ENCODE measurements around the gene ZNF521. TPM values are rescaled to one million over a fixed set of nuclear protein-coding genes. Genes with fewer than 3 reads are reported as not detected.

ZNF521 gene
- 42.2 TPM for polyA plus RNA-seq (ENCODE audit: insufficient read length)
- long read RNA-seq, donor 1, partial matches to known transcripts = 20 of 22 reads
- long read RNA-seq, donor 1, other reads (novel, unspliced or antisense) = 0 of 22 reads
- long read RNA-seq, donor 2, full-length matches to known transcripts = 3 of 14 reads
- long read RNA-seq, donor 2, partial matches to known transcripts = 11 of 14 reads
- long read RNA-seq, donor 2, other reads (novel, unspliced or antisense) = 0 of 14 reads
- long read RNA-seq, donor 3, partial matches to known transcripts = 0 of 2 reads
- long read RNA-seq, donor 3, other reads (novel, unspliced or antisense) = 0 of 2 reads
- long read RNA-seq, donor 4 = 0 reads
- long read RNA-seq, donor 5, full-length matches to known transcripts = 1 of 7 reads
- long read RNA-seq, donor 5, partial matches to known transcripts = 6 of 7 reads
- long read RNA-seq, donor 5, other reads (novel, unspliced or antisense) = 0 of 7 reads
- long read RNA-seq, donor 6, partial matches to known transcripts = 21 of 29 reads
- long read RNA-seq, donor 6, other reads (novel, unspliced or antisense) = 6 of 29 reads
- long read RNA-seq, donor 7, full-length matches to known transcripts = 8 of 19 reads
- long read RNA-seq, donor 7, partial matches to known transcripts = 11 of 19 reads
- long read RNA-seq, donor 7, other reads (novel, unspliced or antisense) = 0 of 19 reads
- long read RNA-seq, donor 8, full-length matches to known transcripts = 3 of 8 reads
- long read RNA-seq, donor 8, partial matches to known transcripts = 5 of 8 reads
- long read RNA-seq, donor 8, other reads (novel, unspliced or antisense) = 0 of 8 reads

DNA sequence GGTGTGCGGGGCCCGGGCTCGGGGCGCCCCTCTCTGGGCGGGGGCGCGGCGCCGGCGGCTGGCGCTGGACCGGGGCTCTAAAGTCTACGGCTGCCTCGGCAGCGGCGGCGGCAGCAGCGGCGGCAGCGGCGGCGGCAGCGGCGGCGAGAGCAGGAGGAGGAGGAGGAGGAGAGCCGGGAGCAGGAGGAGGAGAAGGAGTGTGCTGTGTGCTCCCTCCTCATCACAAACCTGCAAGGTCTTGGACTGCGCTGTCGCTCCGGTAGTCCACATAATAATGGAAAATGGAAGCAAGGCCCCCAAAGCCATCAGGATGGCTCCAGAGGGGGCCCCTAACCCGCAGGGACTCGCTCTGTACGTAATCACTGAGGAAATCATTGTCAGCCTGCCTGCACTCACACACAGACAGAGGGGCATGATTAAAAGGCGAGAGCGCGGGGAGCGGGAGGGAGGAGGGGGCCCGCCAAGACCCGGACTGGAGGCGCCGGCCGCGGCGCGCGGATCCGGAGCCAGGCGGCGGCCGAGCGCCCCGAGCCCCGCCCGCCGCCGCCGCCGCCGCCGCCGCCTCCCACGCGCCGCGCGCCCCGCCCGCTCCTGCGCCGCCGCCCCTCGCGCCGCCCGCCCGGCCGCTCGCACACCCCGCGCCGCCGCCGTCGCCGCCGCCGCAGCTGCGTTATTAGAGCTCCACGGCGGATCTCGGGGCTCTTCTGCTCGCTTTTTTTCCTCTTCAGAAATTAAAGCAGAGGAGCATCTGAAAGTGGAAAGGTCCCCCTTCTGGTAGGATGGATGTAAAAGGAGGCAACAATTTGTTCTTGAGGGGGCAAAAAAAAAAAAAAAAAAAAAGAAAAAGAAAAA, at the start of gene ZNF521:
Gene ZNF521, minus strand, starts transcription at position 390 of the 852 bp plus-strand sequence. CDS start 1,220 bp downstream, outside the sequence.
- peak; percentile 92 for DNase-seq

- DNase-seq = no peak
Measured at GRCh38 chr18:25399554-25399953, 47.6 kb upstream of the ZNF521 start.

DNA sequence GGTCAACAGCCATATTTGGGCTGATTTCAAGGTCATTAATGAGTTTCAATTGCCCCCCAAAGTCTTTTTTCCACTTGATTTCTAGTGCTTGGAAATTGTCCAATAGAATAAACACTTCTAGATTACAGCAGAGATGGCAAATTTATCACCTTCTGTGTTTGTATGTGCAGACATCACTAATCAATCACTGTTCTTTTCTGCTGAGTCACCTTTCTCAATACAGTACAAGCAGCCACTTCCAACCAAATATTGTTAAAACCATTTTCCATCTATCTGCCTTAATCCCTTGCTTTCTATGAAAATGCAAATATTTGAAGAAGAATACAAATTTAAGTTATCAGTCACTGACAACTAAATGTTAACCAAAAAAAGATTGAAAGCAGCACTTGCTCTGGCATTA, 40.2 kb upstream of the ZNF521 start:
- DNase-seq = no peak

GRCh38 chr18:25373432-25374179, 21.6 kb upstream of the ZNF521 start:
- no peak for DNase-seq

DNA sequence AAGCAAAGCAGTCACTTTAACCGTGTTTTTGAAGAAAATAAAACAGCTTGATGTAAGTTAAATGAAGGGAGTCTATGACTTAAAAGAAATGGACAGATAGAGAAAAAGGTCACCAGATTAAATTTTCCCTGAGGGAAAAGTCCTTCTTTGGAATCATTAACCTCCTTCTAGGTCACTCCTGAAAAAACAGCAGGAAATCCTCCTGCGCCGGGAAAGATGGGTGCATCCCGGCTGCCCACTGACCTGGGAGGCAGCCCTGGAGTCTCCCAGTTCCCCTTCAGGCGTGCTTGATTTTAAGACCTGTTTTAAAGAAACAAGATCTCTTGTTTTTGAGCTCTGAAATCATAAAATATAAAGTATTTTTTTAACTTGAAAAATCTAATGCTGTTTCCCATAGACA, 18.4 kb upstream of the ZNF521 start:
- no peak for DNase-seq

DNA sequence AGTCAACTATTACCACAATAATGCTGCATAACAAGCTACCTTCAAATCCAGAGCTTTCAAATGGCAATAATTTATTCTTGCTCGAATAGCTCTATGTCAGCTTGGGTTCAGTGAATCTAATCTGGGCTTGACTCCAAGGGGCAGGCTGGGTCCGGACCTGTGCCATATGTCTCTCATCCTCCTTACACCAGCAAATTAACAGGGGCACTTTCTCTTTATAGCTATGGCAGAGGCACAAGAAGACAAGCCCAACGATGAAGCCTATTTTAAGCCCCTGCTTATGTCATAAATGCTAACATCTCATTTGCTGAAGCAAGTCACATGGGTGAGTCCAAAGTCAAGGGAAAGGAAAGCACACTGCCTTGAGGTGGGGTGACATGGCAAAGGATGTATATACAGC, 13.3 kb upstream of the ZNF521 start:
- no peak for DNase-seq

DNA sequence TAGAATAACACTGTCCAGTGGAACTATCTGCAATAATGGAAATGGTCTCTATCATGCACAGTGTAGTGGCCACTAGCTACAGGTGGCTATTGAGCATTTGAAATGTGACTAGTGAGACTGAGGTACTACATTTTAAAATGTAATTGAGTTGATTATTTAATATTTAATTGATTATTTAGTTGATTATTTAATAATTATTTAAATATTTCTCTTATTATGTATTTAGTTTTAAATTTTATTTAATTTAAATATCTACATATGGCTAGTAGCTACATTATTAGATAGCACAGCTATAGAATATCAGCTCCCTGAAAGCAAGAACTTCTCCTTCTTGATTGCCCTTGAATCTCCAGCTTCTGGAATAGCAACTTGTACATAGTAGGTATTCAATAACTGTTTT, 12.8 kb upstream of the ZNF521 start:
- no peak for DNase-seq

DNA sequence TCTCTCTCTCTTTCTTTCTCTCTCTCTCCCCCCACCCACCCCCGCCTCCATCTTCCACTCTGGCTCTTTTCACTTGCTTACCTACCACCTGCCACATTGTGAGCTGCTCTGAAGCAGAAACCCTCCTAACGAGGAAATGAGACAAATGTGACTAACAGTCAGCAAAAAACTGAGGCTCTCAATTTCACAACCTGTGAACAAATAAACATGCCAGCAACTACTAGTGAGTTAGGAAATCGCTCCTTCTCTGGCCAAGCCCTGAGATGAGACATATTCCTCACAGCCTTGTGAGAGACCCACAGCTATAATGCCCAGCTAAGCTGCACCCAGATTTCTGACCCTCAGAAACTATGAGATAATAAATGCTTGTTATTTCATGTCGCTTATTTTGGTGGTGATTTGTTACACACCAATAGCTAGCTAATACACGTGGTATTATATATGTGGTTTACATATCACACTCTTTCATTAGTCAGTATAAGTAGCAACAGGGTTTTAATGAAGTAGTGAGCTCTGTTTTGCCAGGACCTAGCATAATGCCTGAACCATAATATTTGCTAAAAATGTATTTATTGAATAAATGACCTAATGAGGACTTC, 8.4 kb upstream of the ZNF521 start:
- DNase-seq = no peak

GRCh38 chr18:25353080-25353479, 1.1 kb upstream of the ZNF521 start:
- no peak for DNase-seq

DNA sequence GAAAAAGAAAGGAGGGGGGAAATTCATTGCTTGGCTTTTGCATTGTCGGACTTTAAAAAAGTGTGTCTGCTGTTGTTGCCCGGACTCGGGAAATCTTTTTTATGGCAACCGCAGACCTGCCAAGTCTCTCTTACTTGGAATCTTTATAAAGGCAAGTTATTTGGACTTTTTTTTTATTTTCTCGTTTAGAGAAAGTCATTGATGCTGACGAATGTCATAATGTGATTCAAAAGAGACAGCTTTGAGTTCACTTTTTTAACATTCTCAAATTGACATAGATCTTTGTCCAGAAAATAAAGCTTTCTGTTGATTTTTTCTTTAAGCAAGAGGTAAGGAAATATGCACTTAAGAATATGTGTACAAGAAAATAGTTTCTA, 651 bp upstream of the ZNF521 start:
- no peak for DNase-seq

DNA sequence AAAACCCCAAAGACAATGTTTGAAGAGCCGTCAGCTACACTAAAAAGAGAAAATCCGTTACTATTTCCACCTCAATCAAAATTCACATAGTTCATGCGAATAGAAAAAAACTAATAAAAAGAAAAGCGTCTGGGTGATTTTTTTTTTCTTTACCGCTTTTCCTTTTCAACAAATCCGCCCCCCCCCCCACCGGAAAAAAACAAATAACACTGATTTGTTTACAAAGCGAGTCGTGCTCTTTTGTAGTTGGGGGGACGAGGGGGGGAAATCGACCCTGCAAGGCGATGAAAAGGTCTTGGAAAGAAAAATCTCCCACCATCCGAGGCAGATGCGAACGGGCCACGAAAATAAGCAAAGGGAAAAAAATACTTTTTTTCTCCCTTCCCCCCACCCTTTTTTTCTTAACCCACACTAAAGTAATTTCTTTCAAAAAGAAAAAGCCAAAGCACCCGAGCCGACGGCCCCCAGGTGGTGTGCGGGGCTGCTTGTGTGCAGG, 638 bp downstream of the ZNF521 start:
- DNase-seq = no peak

GRCh38 chr18:25350489-25351251, 1.3 kb downstream of the ZNF521 start:
- DNase-seq = no peak

- DNase-seq = no peak
Measured at GRCh38 chr18:25349926-25350487, 2.0 kb downstream of the ZNF521 start.

- DNase-seq = no peak
Measured at GRCh38 chr18:25349131-25349925, 2.6 kb downstream of the ZNF521 start.

DNA sequence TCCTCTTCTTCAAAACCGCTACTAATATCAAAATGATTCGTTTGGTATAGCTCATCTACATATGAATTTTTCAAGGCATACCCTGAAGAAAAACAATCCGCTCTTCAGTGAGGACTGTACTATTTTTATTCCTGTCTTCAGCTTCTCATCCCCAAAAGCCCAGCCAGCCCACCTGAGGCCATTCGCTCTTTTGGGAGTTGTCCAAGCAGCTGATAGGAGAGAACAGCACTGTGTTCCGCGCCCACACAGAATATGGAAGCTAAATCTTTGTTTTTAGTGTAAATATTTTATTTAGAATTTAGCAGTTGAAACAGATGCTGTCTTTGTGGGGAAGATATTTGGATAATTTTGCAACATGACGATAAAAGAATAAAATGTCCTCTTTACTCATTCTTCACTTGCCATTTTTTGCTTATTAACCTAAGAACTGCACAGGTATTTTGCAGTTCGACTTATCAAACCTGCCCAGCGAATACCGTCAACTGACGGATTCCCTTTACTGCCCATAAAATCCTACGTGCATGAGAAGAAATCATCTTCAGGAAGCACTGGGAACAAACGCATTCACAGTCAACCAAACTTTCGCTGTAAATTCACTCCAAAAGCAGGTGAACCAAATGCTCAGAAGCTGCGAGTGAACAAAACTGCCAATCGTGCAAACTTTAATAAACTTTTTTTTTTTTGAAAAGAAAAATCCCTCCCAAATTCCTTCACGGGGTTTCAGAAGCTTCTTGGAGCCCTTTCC, 3.4 kb downstream of the ZNF521 start:
- no peak for DNase-seq

DNA sequence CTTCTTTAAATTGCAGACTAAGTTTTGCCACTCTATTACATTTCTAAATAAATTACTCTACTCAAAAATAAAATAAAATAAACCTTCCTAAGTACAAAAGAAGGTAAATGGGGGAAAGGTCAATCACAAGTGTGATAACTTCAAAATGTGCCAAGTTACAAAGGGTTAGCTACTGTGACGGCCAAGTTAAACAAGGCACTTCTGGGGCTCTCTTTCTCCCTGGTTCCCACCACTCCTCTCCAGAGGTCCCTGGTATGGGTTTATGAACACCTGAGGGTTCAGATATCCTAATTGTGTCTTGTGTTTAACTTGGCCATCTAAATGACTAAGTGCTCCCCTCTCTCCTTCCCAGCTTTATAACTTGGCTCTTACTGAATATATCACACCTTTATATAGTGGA, 5.4 kb downstream of the ZNF521 start:
- DNase-seq = no peak

DNA sequence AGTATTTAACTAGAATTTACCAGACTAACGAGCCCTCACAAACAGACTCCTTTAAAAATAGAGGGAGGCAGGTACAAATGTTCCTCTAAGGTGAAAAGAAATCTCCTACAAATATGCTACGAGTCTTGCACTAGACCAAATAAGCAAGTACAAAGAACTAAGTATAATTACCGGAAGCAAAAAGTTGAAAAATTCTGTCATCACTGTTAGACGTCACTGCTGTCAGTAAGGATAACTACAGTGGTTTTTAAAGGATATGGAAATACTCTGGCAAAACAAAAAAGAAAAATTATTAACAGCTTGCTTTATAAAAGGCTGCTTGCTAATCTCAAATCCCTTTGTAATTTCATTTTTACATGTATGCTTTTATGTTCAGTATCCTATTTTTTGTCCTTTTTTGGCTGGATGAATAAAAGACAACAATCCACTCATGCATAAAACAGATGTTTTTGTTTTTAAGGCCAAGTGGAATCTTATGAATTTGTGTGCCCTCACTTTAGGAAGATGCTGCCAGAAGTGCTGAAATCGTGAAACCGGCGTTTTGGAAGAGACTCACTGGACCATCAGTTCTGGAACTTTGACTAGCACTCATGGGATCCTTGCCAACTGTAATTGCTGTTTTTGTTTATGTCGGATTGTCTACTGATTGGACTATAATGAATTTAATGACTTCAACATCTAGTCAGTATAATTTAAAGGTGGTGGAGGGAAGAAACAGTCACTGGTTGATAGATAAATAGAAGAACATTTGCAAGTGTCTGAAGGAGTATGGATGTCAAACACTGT, 6.7 kb downstream of the ZNF521 start:
- DNase-seq = no peak
